Calu3 (cell line): ENCODE measurements around the gene P2RX6. TPM values are rescaled to one million over a fixed set of nuclear protein-coding genes. Genes with fewer than 3 reads are reported as not detected.

ENCODE experiments used
- BruUV-seq: library from RNA; stranded (reverse); fragments of 400-500 nt; replicated peaks from 2 replicates; lab custom pipeline; 2021; lab: Mats Ljungman, UMichigan
- CTCF ChIA-PET: fragments of 300-600 bp; sonication (Branson Sonifier 250); formaldehyde crosslinking; loops from one replicate; lab custom pipeline; 2022; ENCODE audit warnings: antibody characterized with exemption; lab: Charles Lee
- DNase-seq: peaks from one replicate; pipeline ENCODE4 v3.0.0; 2022
- H3K27ac Mint-ChIP-seq: one replicate; pipeline ENCODE4 v1.8.0; 2022; ENCODE audit warnings: mixed read lengths; ENCODE audit not compliant: unreplicated experiment
- H3K27me3 Mint-ChIP-seq: one replicate; pipeline ENCODE4 v1.8.0; 2022; ENCODE audit warnings: mixed read lengths; ENCODE audit not compliant: unreplicated experiment
- H3K36me3 Mint-ChIP-seq: one replicate; pipeline ENCODE4 v1.8.0; 2022; ENCODE audit warnings: mild to moderate bottlenecking, moderate library complexity, mixed read lengths; ENCODE audit not compliant: insufficient read depth, unreplicated experiment
- H3K4me1 Mint-ChIP-seq: one replicate; pipeline ENCODE4 v1.8.0; 2022; ENCODE audit warnings: mild to moderate bottlenecking, low read depth, mixed read lengths; ENCODE audit not compliant: unreplicated experiment
- H3K4me3 Mint-ChIP-seq: one replicate; pipeline ENCODE4 v1.8.0; 2022; ENCODE audit warnings: mild to moderate bottlenecking, low read depth, moderate library complexity, mixed read lengths; ENCODE audit not compliant: unreplicated experiment
- H3K9me3 Mint-ChIP-seq: one replicate; pipeline ENCODE4 v1.8.0; 2022; ENCODE audit warnings: low read depth, mixed read lengths; ENCODE audit not compliant: unreplicated experiment
- intact Hi-C: fragments of 100-400 bp; cut with micrococcal nuclease; formaldehyde crosslinking; loops from one replicate; pipeline ENCODE4 v1.10.0; 2022; ENCODE audit not compliant: unreplicated experiment
- total RNA-seq: library from RNA; stranded (reverse); gene quantifications from 2 replicates; pipeline ENCODE4 v1.2.3, GENCODE V29; 2022
- TF ChIP-seq, protein P1 (sequence below): fragments of 200-600 bp; IDR thresholded peaks from one replicate; pipeline ENCODE4 v1.8.0; 2022; ENCODE audit warnings: antibody characterized with exemption; ENCODE audit not compliant: unreplicated experiment

The P2RX6 gene
- total RNA-seq, 1 experiment from 2014 or later: 0.26 TPM

DNA sequence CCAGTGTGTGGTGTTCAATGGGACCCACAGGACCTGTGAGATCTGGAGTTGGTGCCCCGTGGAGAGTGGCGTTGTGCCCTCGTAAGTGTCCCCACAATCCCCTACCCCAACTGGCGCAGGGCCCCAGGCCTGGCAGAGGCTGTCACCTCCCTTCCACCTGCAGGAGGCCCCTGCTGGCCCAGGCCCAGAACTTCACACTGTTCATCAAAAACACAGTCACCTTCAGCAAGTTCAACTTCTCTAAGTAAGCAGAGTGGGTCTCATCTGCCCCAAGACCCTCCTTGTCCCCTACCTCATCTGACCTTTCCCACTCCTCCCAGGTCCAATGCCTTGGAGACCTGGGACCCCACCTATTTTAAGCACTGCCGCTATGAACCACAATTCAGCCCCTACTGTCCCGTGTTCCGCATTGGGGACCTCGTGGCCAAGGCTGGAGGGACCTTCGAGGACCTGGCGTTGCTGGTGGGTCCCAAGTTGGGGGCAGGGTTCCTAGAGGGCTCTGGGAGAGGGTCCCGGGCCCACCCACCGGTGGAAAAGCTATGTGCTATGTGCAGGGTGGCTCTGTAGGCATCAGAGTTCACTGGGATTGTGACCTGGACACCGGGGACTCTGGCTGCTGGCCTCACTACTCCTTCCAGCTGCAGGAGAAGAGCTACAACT, 8.1 kb downstream of the P2RX6 start:
- no TSS peak for BruUV-seq
- TF ChIP-seq, protein P1, sequence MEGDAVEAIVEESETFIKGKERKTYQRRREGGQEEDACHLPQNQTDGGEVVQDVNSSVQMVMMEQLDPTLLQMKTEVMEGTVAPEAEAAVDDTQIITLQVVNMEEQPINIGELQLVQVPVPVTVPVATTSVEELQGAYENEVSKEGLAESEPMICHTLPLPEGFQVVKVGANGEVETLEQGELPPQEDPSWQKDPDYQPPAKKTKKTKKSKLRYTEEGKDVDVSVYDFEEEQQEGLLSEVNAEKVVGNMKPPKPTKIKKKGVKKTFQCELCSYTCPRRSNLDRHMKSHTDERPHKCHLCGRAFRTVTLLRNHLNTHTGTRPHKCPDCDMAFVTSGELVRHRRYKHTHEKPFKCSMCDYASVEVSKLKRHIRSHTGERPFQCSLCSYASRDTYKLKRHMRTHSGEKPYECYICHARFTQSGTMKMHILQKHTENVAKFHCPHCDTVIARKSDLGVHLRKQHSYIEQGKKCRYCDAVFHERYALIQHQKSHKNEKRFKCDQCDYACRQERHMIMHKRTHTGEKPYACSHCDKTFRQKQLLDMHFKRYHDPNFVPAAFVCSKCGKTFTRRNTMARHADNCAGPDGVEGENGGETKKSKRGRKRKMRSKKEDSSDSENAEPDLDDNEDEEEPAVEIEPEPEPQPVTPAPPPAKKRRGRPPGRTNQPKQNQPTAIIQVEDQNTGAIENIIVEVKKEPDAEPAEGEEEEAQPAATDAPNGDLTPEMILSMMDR: no peak
- no peak overlapping the region for H3K27ac Mint-ChIP-seq
- H3K4me3 Mint-ChIP-seq: no peak overlapping the region
- intact Hi-C loops: no loop called here
- peaks cover 5% of the 10 kb centered on the region for H3K36me3 Mint-ChIP-seq
- H3K9me3 Mint-ChIP-seq: no peaks in the 10 kb centered on the region
- no peaks in the 10 kb centered on the region for H3K4me1 Mint-ChIP-seq
- CTCF ChIA-PET: no interaction called here
- H3K27me3 Mint-ChIP-seq: peaks cover 45% of the 10 kb centered on the region
- DNase-seq: no peak

DNA sequence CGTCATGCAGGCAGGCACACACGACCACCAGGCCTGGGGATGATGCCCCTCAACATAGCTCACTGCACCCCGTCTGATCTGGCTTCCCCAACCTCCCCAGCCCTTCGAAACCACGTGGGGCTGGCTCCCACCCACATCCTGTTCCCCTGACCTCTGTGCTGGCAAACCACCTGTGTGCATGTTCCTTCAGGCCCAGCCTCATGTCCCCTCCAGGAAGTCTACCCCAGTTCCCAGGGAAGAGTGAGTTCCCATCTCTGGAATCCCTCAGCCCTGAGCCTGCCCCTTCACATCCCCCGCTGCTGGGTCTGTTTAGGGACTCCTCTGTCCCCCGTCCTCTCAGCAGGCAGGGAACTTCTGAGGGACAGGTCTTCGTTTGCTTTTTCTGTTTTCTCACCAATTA, 10.3 kb downstream of the P2RX6 start:
- CTCF ChIA-PET: no interaction called here
- Mint-ChIP-seq H3K27me3 (peaks cover 39% of the 10 kb centered on the region), H3K9me3 (no peaks in the 10 kb centered on the region), H3K4me3 (no peak overlapping the region), H3K27ac (no peak overlapping the region), H3K36me3 (peaks cover 5% of the 10 kb centered on the region), H3K4me1 (no peaks in the 10 kb centered on the region)
- no peak for DNase-seq
- intact Hi-C loops: no loop called here
- TF ChIP-seq, protein P1: no peak
- no TSS peak for BruUV-seq

DNA sequence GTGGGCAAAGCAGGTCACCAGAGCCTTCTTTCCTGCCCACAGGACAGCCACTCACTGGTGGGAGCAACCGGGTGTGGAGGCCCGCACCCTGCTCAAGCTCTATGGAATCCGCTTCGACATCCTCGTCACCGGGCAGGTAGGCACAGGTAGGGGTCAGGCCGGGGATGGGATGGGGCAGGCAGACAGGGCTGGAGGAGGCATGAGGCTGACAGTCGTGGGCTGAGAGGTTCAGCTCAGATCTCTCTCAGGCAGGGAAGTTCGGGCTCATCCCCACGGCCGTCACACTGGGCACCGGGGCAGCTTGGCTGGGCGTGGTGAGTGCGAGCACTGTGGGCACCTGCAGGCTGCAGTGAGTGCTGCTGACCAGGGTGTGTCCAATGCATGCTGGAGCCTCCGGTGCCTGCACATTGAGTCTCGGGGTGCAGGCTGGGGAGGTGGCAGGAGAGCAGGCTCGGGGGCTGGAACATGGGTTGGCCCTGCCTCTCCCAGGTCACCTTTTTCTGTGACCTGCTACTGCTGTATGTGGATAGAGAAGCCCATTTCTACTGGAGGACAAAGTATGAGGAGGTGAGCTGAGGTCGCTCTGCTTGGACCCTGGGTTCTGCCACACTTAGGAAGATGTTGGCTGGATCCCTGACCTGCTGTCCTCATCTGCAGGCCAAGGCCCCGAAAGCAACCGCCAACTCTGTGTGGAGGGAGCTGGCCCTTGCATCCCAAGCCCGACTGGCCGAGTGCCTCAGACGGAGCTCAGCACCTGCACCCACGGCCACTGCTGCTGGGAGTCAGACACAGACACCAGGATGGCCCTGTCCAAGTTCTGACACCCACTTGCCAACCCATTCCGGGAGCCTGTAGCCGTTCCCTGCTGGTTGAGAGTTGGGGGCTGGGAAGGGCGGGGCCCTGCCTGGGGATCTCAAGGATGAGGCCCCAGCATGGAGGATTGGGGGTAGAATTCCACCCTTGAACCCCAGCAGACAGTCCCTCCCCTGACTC, 11.1 kb downstream of the P2RX6 start:
- no peak overlapping the region for H3K27ac Mint-ChIP-seq
- peaks cover 39% of the 10 kb centered on the region for H3K27me3 Mint-ChIP-seq
- no peaks in the 10 kb centered on the region for H3K9me3 Mint-ChIP-seq
- BruUV-seq: no TSS peak
- intact Hi-C loops: no loop called here
- no peaks in the 10 kb centered on the region for H3K4me1 Mint-ChIP-seq
- TF ChIP-seq, protein P1: no peak
- no peak overlapping the region for H3K4me3 Mint-ChIP-seq
- H3K36me3 Mint-ChIP-seq: peaks cover 5% of the 10 kb centered on the region
- no peak for DNase-seq
- CTCF ChIA-PET: no interaction called here

DNA sequence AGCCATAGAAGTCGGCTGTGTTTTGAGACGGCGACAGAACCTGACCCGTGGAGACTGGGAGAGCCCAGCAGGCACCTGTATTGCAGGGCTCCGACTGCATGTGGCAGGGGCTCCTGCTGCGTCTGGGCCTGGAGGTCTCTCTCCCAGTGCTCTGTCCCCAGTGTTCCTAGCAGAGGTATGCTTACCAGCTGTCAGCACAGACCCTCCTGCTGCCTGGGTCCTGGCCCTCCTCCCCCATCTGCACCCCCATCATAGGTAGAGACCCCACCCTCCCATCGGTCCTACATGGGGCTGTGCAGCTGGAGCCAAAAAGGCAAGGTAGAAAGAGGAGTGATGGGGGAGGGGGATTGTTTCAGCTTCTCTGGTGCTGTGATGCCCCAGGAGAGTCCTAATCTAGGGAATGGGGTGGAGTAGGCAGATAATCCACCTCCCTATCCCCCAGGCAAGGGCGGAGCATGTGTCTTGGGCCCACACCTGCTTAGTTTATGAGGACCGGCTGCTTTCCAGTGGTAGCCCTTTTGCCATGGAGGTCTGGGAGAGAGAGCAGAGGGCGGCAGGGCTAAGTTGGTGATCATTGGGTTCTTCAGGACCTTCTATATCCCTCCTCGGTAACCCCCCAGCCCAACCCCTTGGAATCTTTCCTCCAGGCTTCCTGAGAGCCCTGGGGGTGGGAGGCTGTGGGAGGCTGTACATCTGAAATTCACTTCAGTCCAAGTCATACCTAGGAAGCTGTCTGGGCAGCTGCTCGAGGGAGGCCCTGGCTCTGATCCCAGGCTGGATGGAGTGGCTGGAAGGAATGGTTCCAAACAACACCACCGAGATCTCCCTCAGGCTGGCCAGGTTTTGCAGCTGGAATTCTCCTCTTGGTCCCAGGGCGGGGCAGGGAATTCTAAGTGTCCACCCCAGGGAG, 12.1 kb downstream of the P2RX6 start:
- Mint-ChIP-seq H3K9me3 (no peaks in the 10 kb centered on the region), H3K4me1 (no peaks in the 10 kb centered on the region), H3K27ac (no peak overlapping the region), H3K36me3 (peaks cover 5% of the 10 kb centered on the region), H3K27me3 (peaks cover 41% of the 10 kb centered on the region), H3K4me3 (no peak overlapping the region)
- intact Hi-C loops: no loop called here
- no peak for DNase-seq
- TF ChIP-seq, protein P1: no peak
- CTCF ChIA-PET: no interaction called here
- no TSS peak for BruUV-seq
